GM18526 (cell line): ENCODE results near the gene EVI5L.

Source experiments
- POLR2A ChIP-seq: IDR thresholded peaks from 3 replicates; pipeline ENCODE4 v1.6.1; 2011; ENCODE audit not compliant: insufficient read length; ENCODE audit errors: extremely low read depth

EVI5L gene

DNA sequence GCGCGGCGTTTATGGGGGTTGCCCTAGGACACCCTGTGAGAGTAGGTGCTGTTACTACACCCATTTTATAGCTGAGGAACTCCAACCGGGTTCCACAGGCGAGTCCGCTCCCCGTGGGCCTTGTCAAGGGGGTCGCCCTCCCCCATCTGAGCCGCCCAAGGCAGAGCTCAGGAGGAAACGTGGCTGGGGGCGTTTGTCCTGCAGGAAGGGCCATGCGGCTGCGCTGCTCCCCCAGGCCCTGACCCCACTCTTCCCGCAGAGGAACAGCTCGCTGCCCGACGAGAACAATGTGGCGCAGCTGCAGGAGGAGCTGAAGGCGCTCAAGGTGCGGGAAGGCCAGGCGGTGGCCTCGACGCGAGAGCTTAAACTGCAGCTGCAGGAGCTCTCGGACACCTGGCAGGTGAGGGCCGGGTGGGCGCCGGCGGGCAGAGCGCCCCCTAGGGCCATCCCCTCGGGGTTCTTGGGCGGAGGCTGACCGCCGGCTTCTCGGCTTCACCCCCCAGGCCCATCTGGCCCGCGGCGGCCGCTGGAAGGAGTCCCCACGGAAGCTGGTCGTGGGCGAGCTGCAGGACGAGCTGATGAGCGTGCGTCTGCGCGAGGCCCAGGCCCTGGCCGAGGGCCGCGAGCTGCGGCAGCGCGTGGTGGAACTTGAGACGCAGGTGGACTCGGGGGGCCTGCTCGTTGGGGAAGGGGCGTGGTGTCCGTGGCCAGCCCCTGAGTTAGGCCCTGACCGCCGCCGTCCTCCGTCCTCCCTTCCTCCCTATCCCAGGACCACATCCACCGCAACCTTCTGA, 31.8 kb downstream of the EVI5L start:
- no peak for TF ChIP-seq POLR2A

DNA sequence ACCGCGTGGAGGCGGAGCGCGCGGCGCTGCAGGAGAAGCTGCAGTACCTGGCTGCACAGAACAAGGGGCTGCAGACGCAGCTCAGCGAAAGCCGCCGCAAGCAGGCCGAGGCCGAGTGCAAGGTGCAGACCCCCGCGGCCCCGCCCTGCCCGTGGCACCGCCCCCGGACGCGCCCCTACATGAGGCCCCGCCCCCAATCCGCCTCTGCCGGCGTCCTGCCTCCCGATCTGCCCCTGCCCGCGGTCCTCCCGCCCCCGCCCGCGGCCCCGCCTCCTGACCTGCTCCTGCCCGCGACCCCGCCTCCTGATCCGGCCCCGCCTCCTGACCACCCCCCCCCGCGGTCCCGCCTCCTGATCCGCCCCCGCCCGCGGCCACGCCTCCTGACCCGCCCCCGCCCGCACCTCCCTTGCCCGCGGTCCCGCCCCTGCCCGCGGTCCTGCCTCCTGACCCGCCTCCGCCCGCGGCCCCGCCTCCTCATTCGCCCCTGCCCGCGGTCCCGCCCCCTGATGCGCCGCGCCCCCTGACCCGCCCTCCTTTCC, 32.5 kb downstream of the EVI5L start:
- TF ChIP-seq POLR2A: no peak

DNA sequence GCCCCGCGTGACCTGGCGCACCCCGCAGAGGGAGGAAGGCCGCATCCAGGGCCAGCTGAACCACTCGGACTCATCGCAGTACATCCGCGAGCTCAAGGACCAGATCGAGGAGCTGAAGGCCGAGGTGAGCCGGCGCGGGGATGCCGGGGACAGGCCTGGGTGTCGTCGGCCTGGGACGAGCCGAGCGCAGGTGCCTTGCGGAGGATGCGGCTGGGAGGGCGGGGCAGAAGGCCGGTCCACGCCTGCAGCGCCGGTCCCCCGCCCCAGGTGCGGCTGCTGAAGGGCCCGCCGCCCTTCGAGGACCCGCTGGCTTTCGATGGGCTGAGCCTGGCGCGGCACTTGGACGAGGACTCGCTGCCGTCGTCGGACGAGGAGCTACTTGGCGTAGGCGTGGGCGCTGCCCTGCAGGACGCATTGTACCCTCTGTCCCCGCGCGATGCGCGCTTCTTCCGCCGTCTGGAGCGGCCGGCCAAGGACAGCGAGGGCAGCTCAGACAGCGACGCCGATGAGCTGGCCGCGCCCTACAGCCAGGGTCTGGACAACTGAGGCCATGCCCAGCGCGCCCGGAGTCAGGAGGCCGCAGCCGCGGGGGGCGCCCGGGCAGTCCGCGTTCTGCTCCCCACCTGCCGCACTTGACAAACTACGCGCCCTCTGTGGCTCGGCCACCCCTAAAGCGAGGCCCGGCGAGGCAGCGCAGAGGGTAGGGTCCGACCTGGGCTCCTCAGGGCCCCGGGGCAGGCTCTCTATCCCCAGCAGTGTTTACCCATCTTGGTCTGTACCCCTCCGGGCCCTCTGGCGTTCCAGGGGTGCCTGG, 33.3 kb downstream of the EVI5L start:
- TF ChIP-seq POLR2A: no peak

DNA sequence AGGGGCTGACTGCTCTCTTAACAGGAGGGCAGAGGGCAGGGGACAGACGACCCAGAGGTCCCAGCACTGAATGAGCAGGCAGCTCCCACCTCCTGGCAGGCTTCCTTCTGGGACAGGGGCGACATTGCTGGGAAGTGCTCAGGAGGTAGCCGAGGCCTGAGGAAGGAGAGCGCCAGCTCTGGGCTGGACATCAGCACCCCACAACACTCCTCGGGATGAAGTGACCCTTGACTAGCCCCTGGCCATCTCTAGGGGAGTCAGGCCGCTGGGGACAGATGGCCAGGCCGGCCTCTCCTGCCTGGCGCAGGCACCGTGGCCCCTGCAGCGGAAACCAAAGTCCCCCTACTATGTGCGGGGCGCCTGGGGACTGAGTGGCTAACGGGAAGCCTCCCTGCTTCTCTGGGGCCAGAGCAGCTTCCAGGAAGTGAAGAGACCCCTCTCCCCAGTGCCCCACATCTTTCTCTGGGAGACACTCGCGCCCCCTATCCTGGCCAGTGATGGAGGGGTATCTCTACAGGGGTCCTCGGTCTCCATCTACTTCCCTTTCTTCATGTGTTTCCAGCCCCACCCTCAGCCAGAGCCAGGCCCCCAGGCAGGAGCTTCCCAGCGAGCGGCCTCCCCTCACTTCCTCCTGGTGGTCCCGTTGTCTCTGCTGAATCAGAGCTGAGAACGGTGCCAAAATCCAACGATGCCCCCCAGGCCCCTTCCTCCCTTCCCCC, 34.1 kb downstream of the EVI5L start:
- no peak for TF ChIP-seq POLR2A

DNA sequence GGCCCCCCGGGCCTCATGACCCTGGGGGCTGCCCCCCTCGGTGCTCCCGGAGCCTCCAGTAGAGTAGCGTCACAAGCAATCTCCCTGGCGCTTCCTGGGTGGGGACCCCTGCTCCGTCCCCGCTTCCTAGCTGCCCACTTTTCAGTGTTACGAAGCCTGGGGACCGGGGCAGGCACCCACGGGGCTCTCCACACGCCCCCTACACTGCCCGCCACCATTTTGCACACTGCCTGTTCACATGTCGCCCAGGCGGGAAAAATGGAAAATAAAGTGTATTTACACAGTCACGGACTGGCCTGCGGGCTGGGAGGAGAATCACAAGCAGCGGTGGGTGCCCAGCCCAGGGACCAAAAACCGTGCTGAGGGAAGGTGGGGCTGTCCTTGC, 34.7 kb downstream of the EVI5L start:
- TF ChIP-seq POLR2A: no peak

DNA sequence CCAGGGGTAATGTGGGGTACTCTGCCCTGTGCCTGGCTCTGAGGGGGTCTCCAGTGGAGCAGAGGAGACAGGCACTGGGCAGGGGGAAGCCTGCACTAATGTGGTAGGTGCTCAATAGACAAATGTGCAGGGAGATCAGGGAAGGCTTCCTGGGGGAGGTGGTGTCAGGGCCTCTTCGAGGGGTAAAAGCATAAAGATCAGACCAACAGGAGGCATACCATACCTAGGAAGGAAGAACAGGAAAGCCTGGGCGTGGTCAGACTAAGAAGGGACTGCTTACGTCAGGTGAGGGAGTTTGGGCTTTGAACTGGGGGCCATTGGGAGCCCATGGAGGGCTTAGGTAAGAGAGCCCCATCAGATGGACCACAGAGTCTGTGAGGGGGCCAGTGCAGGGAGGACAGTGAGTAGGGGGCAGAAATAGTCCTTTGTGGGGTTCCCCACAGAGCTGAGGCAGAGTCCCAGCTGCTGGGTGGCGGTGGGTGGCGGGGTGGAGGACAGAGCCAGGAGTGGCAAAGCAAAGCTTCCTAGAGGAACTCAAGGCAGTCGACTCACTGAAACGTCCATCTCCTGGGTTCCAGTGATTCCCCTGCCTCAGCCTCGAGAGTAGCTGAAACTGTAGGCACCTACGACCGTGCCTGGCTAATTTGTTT, 35.4 kb downstream of the EVI5L start:
- no peak for TF ChIP-seq POLR2A

DNA sequence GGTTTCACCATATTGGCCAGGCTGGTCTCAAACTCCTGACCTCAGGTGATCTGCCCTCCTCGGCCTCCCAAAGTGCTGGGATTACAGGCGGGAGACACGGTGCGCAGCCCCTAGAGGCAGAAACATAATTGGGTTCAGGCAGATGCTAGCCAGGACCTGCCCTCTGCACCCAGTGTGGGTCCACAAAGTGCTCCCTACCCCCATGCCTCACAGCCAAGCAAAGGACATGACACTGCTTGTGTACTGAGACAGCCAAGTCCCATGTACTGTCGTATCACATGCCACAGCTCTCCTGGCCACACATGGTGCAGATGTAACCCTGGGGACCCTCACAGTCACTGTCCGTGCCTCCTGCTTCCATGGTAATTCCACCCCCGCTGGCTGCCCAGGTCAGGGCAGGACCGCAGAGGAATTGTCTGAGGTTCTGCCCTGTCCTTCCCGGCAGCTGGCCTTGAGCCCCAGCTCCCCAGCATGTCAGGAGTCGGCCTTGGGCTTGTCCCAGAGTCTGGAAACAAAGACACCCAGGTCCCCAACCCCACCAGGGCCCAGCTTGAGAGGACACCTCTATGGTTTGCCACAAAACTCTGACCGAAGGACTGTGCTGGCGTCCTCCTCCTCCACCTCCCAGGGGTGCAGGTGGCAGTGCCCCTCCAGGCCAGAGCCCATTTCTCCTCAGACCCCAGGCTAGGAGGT, 36.5 kb downstream of the EVI5L start:
- TF ChIP-seq POLR2A: no peak

DNA sequence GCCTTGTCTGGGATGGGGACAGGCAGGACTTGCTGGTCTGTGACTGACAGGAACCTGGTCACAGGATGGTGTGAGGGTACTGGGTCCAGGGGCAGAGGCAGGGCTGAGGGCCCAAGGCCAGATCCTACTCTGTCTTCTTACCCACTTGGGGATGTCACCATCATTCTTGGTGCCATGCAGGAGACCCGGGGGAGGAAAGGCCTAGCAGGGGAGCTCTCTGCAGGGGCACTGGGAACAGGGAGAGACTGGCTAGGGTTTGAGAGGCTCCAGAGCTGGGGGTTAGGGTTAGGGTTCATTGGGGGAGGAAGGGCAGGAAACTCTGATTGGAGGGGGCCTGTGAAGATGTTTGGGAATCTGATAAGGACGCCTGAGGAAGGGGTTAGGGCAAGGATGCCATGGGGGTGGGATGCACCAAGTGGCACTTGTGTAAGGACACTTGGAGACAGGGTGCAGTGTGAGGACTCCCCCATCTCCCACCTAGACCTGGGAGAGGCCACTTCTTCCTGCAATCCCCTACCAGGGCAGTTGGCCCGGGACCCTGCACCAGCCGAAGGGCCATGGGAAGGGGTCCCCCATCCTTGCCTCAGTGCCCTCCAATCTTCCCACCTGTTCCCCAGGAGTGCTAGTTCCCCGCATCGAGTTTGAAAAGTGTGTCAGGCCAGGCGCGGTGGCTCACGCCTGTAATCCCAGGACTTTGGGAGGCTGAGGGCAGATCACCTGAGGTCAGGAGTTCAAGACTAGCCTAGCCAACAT, 37.2 kb downstream of the EVI5L start:
- no peak for TF ChIP-seq POLR2A

DNA sequence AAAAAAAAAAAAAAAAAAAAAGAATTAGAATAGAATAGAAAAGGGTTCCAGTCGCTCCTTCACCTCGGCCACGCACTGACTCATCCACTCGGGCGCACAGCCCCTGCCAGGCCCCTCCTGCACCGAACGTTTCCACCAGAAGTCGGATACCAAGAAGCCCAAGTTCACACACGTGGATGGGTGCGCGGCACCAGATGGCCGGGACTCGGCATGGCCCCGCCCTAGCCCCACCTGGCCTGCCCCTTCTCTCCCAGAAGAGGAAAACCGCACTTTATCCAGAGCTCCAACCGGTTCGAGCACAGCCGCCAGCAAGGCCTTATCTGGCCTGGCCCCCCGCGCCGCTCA, 38.3 kb downstream of the EVI5L start:
- TF ChIP-seq POLR2A: no peak

GRCh38 chr19:7868671-7869452, 38.8 kb downstream of the EVI5L start:
- no peak for TF ChIP-seq POLR2A

- TF ChIP-seq POLR2A: no peak
These were observed 39.5 kb downstream of the EVI5L start for GRCh38 chr19:7869453-7869909.

- TF ChIP-seq POLR2A: no peak
These were observed 40.0 kb downstream of the EVI5L start for GRCh38 chr19:7869910-7870511.

DNA sequence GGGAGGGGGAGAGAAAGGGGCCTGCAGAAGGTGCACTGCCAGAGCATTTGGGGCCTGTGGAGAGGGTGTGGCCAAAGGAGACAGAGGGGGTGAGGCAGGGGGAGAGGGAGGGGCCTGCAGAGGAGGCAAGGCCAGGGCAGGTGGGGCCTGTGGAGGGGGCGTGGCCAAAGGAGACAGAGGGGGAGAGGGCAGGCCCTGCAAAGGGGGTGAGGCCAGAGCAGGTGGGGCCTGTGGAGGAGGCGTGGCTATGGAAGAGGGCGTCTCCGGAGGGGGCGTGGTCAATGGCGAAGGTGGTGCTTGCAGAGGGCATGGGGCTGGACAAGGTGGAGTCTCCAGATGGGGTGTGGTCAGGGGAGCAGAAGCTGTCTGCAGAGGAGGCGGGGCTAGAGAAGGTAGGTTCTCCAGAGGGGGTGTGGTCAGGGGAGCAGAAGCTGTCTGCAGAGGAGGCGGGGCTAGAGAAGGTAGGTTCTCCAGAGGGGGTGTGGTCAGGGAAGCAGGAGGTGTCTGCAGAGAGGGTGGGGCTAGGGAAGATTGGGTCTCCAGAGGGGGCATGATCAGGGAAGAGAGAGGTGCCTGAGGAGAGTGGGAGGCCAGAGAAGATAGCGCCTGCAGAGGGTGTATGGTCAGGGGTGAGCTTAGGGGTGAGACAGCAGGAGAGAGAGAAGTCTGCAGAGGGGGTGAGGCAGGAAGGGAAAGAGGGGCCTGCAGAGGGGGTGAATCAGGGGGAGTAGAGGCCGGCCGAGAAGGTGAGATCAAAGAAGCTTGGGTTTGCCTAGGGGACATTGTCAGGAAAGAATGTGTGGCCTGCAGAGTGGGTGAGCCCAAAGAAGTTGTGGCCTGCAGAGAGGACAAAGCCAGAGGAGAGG, 40.8 kb downstream of the EVI5L start:
- no peak for TF ChIP-seq POLR2A
